NCI-H510A treated with DMSO at 0.1 percent for 48 hours (cell line): Measurements from ENCODE around the gene ALCAM.
A peak's percentile ranks its signal among the peaks of the same experiment; 100 is the strongest.

Source experiments
- DNase-seq: peaks from one replicate; lab custom pipeline; 2025; lab: John Stamatoyannopoulos, UW

Gene ALCAM

DNA sequence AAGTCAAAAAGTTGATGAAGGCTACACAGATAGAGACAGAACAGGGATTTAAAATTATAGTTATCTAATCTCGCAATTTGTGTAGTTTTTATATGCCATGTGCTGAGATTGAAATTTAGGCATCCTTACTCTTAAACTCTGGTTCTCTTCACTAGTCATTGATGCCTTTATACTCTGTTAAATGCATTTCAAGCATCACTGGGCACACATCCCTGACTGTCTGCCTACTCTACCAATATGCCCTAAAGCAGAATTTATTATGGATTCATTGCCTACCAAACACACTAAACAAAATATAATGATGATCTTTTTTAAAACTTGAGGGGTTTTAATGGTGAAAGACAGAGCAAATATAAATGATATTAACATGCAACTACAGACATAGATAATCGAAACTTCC is 10.3 kb upstream of the ALCAM start:
- no peak for DNase-seq

DNA sequence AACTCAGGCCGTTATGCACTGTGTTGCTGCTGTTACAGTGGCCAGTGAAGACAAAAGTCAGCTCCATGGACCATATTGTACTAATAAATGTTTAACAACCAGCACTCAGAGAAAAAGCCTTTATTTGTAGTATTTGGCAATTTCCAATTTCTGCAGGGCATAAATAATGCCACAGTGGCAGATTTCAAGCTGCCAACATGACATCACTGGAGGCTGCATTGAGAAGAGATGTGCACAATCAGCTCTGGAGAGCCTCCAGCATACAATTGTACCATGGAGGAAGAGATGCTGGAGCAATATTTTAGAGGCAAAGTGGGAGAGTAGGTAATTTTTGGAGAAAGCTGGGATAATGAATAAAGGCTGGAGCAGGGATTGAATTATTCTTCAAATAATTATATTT is 9.7 kb upstream of the ALCAM start:
- no peak for DNase-seq

- no peak for DNase-seq
These were observed 7.5 kb upstream of the ALCAM start for GRCh38 chr3:105359098-105359762.

GRCh38 chr3:105360003-105360402 is 6.7 kb upstream of the ALCAM start:
- DNase-seq: no peak

GRCh38 chr3:105362021-105362665 is 4.6 kb upstream of the ALCAM start:
- no peak for DNase-seq

- no peak for DNase-seq
These were observed 2.6 kb upstream of the ALCAM start for GRCh38 chr3:105364128-105364527.

DNA sequence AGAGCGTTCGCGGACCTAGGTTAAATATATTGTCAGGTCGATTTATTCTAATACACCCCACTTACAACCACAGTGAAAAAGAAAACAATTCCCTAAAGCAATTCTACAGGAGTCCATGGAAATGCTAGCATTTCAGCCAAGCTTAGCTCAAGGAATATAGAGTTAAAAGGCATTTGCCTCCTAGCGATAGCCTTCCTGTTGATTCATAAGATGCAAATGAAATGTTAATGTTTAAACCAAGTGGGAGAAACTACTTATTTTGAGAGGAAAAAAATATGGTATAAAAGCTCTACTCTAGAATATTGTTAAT is 1.7 kb upstream of the ALCAM start:
- no peak for DNase-seq

DNA sequence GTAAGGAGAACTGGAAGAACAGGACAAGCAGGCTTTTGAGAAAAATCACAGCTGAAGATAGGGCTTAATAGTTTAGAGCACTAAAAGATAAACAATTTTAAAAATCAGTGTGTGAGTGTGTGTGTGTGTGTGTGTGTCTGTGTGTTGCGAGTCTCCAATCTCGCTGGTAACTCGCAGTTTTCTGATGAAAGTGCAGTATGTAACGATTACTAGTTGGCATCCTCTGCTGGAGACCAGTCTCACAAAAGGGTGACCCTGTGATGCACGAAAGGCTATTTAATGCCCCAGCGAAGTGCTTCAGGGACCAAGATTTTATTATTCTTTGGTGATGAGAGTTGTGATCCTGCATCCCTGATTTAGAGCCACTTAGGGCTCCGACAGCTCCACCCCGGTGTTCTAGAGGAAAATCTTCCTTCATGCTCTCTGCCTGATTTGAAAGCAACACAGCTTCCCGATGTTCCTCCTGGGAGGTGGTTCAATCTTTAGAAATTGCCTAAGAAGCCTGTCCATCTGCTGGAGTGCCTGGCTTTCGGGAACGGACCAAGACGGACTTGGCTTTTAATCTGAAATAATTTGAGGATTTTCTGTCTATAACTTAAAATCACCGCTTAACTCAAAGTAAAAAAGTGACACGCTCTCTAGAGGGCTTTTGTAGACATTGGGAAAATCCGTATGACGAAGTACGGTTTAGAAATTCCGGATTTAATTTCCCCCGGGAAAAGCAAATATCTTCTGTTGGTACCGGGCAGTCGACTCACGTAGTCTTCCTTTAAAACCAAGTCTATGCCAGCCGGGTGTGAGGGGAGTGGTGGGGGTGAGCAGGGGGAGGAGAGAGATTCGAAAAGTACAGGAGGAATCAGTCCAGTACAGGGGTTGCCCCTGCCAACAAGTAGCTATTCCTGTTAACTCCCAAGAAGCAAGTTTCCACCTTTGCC is 1.1 kb upstream of the ALCAM start:
- peak; percentile 54 for DNase-seq

DNA sequence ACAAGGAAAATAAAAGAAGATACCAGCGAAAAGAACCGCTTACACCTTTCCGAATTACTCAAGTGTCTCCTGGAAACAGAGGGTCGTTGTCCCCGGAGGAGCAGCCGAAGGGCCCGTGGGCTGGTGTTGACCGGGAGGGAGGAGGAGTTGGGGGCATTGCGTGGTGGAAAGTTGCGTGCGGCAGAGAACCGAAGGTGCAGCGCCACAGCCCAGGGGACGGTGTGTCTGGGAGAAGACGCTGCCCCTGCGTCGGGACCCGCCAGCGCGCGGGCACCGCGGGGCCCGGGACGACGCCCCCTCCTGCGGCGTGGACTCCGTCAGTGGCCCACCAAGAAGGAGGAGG is 325 bp downstream of the ALCAM start:
- no peak for DNase-seq

DNA sequence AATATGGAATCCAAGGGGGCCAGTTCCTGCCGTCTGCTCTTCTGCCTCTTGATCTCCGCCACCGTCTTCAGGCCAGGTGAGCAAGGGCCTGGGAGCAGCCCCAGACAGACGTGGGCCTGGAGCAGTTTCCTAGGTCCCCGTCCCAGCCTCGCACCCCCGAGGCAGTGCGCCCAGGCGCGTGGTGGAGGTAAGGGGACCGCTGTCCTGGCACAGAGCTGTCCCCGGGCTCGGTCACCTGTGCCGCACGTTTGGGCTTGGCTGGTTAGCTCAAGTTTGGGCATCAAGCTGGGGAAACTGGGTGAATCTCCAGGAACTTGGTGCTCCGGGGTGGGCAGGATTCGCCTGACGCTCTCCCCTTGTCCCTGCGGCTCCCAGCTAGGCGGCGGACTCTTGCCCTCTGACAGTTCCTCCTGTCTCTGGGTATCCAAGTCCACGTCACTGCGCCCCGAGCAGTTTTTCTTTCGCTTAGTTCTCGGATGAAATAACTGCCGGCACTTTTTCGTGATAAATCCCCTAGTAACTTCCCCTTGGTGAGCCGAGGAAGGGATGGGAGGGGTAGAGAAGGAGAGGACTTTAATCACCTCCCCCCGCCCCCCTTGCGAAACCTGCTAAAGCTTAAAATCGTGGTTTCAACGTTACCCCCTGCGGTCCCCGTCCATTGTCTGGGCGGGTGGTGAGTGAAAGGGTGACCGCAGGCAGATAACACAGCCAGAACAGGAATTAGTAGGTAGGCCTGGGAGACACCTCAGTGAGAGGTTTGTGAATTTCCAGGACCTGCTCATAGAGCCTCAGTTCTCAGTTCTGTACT is 901 bp downstream of the ALCAM start:
- peak; percentile 21 for DNase-seq

DNA sequence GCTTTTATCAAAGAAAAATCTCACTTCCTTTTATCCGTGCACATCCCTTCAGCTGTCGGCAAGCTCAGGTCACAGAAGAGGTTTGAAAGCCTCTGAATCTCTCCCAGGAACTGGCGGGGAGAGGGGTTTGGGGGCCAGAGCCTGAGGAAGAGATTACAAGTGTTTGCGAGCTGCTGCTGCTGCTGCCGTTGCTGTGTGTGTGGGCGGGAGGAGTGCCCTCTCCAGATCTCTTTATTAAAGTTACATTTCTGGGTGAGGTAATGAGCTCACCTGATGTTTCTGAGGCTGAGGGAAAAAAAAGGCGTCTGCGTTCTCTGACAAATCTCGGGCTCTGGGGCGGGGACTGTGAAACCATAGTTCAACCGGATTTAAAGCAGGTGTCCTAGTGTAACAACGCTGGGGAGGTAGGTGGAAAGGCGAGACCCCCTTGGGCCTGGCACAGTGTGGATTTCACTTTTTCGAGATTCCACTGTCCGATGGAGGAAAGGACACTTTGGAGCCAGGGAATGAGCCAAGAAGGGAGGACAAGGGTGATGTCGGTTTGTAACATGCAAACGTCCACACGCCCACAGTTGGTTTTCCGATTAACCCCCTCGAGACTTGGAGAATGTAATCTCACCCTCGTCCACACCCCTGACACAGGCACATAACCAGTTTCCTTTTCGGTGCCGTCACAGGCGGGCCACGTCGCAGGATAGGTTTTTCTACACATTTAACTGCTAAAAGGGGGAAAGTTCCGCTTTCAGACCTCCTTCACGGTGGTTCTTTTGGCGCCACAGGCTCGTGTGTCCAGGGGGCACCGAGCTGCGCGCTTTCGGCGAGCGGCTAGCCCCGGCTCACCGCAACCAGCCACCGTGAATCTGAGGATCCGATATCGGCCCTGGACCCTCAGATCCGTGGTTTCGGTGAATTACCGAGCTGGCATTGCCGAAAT is 2.1 kb downstream of the ALCAM start:
- peak; percentile 64 for DNase-seq

DNA sequence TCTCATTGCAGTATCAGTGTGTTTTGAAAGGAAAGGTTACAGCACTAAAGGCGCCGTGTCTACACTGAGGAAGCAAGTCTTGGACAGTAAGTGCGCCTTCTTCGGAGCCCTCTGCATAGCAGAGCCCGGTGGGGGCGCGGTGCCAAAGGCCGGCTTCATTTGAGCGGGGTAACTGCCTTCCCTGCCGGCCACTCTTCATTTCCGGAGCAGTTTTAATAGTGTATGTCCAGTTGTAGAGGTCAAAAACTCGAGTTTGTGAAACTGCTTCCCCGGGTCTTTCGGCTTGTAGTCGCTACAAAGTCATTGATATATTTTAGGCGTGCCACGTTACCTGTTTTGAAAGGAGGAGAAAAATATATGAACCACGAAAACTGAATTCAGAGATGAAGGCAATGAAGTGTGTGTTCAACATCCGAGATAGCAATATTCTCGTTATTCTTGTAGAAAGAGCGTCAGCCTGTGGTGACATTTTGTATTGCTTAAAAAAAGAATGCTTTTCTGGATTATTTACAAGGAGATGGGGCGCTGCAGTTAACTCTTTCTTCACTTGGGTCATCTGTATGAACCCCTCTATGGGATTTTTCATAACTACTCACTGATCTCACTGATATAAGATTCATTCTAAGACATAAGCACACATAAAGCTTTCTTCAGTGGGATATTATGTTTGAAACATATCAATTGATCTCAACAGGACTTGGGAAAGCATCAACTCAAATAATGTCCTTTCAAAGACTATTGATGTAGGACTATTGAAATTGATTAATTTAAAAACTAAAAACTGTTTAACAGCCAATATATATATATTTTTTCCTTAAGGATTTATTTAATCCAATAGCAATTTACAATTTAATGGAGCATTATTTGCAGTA is 3.0 kb downstream of the ALCAM start:
- peak; percentile 40 for DNase-seq

DNA sequence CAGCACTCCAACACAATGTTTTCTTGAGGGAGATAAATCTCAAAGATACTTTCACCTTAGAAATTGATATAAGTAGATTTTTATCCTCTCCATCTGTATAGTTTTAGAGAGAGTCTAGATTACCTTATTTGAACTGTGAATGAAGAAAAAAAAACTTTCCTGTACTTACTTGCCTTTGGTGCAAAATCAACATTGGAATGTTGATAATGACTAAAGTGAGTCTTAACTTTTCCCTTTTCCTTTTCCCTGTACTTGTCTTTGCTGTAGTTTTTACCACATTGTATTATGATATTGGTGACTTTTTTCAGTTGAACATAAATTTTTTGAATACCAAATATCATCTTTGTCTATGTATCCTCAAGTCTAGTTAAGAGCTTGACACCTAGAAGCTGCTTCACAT is 6.7 kb downstream of the ALCAM start:
- DNase-seq: no peak

DNA sequence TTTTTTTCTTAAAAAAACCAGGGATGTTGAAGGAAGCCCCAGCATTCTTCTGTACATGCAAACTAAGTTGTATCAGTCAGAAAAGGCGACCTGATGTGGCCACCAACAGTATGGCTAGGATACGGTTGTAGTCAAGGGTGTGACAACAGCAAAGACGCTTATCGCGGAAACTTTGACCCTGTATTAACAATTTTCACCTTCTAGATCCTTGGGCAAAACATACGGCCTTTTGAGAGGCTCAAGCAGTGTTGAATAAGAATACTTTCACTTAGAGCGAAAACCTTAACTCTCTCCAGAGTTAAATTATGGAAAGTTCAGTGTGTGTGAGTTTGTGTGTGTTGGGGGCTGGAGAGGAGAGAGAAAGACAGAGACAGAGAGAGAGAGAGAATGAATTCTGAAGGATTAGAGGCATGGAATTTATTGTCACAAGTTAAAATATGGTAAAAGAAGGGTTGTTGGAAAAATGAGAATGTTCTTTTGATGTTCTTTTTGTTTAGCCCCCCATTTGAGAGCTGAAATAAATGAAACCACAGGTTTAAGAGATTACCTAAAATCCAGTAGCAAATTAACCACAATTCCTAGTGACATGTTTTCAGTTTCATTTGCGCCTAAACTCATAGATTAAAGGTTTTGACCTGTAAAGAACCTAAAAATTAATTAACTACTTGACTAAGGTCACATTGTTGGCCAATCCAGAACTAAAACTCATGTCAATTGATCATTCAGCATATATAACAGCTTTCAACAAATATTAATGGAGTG is 9.2 kb downstream of the ALCAM start:
- no peak for DNase-seq

DNA sequence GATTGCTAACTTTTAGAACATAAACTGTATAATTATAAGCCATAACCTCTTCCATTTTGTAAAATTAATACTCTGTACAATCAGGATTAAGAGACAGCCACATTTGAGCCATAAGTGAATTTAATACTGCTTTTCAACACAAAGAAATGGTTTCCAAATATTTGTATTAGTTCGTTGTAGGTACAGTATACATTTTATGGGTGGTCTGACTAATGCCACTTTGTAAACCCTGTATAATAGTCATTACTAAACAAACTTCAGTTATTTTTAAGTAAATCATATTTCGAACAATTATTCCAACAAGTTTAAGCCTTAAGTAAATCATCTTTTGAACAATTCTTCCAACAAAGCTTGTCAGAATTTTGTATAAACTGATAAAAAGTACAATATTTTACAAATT is 11.0 kb downstream of the ALCAM start:
- no peak for DNase-seq

- no peak for DNase-seq
These were observed 18.5 kb downstream of the ALCAM start for GRCh38 chr3:105385179-105385578.

GRCh38 chr3:105385819-105386508 is 19.3 kb downstream of the ALCAM start:
- no peak for DNase-seq

- DNase-seq: no peak
These were observed 20.5 kb downstream of the ALCAM start for GRCh38 chr3:105387122-105387751.
